Activated naive CD8-positive, alpha-beta T cell treated with anti-CD3 and anti-CD28 coated beads, Interleukin-2, amount 10 ng/mL, durations not matched to agents 7 days and 5 days (primary cell): Measurements from ENCODE around the gene DCTN2. TPM values are rescaled to one million over a fixed set of nuclear protein-coding genes. Genes with fewer than 3 reads are reported as not detected.

Experiments
- microRNA-seq: library from miRNA; unstranded; fragments of <30 nt; microRNA quantifications from one replicate; pipeline ENCODE4 v1.2.0, GENCODE V29; 2022
- total RNA-seq, 2 experiments: library from RNA; stranded (reverse); gene quantifications; one replicate each; pipeline ENCODE4 v1.2.3, GENCODE V29; 2021

The DCTN2 gene
- total RNA-seq, 2 experiments from 2014 or later = 81.0 to 84.4 TPM

Small RNAs within 50 kb of the gene (microRNA-seq; reads per million reads assigned to microRNA genes)
- gene MIR616 (2.8 reads per million), gene MIR6758 (not detected)

Other genes with a start within 250 kb of the DCTN2 start
- 10 to 100 TPM; 91.5 to 97.1 TPM for gene R3HDM2, start 116.1 kb downstream of the DCTN2 start, total RNA-seq
- gene INHBC, start 112.4 kb downstream of the DCTN2 start, total RNA-seq = under 1 TPM in 1 of 2 experiments, not detected in 1; 0.14 TPM
- not detected for gene INHBE, start 91.9 kb downstream of the DCTN2 start, total RNA-seq
- under 1 TPM; 0.54 to 0.86 TPM for gene GLI1, start 87.4 kb downstream of the DCTN2 start, total RNA-seq
- gene ARHGAP9, start 67.3 kb downstream of the DCTN2 start, total RNA-seq = 100 to 1,000 TPM; 282 to 304 TPM
- 100 to 1,000 TPM; 293 to 306 TPM for gene MARS1, start 59.1 kb downstream of the DCTN2 start, total RNA-seq
- gene DDIT3, start 26.7 kb downstream of the DCTN2 start, total RNA-seq = 10 to 100 TPM; 34.4 to 37.2 TPM
- gene MBD6, start 24.4 kb downstream of the DCTN2 start, total RNA-seq = 10 to 100 TPM; 94.2 to 96.7 TPM
- gene KIF5A, start 2.9 kb upstream of the DCTN2 start, total RNA-seq = 1 to 10 TPM; 1.4 to 1.6 TPM
- 10 to 100 TPM; 21.6 to 24.1 TPM for gene PIP4K2C, start 44.0 kb upstream of the DCTN2 start, total RNA-seq
- 10 to 100 TPM; 31.5 to 32.8 TPM for gene DTX3, start 57.6 kb upstream of the DCTN2 start, total RNA-seq
- gene ARHGEF25, start 64.2 kb upstream of the DCTN2 start, total RNA-seq = 1 to 10 TPM; 1.3 to 1.4 TPM
- under 1 TPM; 0.65 to 0.80 TPM for gene B4GALNT1, start 86.0 kb upstream of the DCTN2 start, total RNA-seq
- 100 to 1,000 TPM; 135 to 140 TPM for gene OS9, start 146.9 kb upstream of the DCTN2 start, total RNA-seq
- 10 to 100 TPM; 68.3 to 71.6 TPM for gene AGAP2, start 191.6 kb upstream of the DCTN2 start, total RNA-seq
- 10 to 100 TPM; 19.6 to 23.2 TPM for gene TSPAN31, start 197.8 kb upstream of the DCTN2 start, total RNA-seq
- 100 to 1,000 TPM in 1 of 2 experiments, 10 to 100 TPM in 1; 98.4 to 100 TPM for gene CDK4, start 205.1 kb upstream of the DCTN2 start, total RNA-seq
- gene MARCHF9, start 207.9 kb upstream of the DCTN2 start, total RNA-seq = 10 to 100 TPM; 37.1 to 38.3 TPM
- 1 to 10 TPM; 2.4 to 2.6 TPM for gene CYP27B1, start 219.9 kb upstream of the DCTN2 start, total RNA-seq
- 10 to 100 TPM; 13.9 to 14.9 TPM for gene METTL1, start 224.9 kb upstream of the DCTN2 start, total RNA-seq
- 1 to 10 TPM; 3.8 to 4.1 TPM for gene EEF1AKMT3, start 225.4 kb upstream of the DCTN2 start, total RNA-seq
- 10 to 100 TPM; 23.0 to 24.4 TPM for gene TSFM, start 235.6 kb upstream of the DCTN2 start, total RNA-seq